ENCODE results near the gene NIM1K.

NIM1K gene

DNA sequence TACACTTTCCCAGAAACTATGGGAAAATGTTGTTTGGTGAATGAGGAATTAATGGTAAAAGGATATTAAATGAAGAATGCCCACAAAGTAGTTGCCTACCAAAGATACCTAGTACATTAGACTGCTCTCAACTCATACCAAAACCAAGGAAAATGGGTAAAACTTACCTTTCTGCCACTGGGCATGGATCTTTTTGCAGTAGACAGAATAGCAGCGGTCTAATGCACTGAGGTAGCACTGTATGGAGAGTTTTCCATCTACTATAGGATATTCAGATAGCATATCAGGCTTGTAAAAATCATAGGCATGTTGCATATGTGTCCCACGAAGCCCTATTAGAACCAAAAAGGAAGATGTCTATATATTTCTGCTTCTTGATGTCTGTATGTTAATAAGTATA, 104.8 kb downstream of the NIM1K start (continued):
- TF ChIP-seq PRDM10 (tag by site-specific recombination; IDR thresholded peaks at IDR 0.05), result no peak

DNA sequence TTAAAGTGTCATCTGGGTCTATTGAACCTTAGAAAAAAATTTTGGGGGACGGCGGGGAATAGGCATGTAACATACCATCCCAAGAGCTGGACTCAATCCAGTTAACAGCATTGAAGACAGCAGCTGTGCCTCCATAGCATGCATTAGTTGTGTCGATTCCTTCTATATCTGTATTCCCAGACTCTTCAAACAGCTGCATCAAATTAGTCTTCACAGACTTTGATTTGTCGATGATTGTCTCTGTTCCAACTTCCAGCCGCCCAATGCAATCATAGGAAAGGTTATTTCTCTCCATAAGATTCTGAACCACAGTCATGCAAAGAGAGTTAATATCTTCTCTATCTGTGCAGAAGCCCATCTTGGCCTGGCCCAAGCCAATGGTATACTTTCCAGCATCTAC, 106.4 kb downstream of the NIM1K start:
- TF ChIP-seq EGR2 (tag by site-specific recombination; IDR thresholded peaks at IDR 0.05; ENCODE audit: low read depth) (no peak), ZNF548 (tag by site-specific recombination; IDR thresholded peaks at IDR 0.05) (no peak), GLIS1 (tag by site-specific recombination; IDR thresholded peaks at IDR 0.05) (no peak), KLF7 (tag by site-specific recombination; IDR thresholded peaks at IDR 0.05; ENCODE audit: borderline replicate concordance) (no peak), ZNF292 (tag by site-specific recombination; IDR thresholded peaks at IDR 0.05; ENCODE audit: borderline replicate concordance, low read depth) (no peak), ZNF132 (tag by site-specific recombination; IDR thresholded peaks at IDR 0.05; ENCODE audit: borderline replicate concordance) (no peak), ZNF747 (tag by site-specific recombination; IDR thresholded peaks at IDR 0.05) (no peak), ZNF596 (tag by site-specific recombination; IDR thresholded peaks at IDR 0.05) (no peak)
- Histone ChIP-seq H3K36me3 (ENCODE audit: control insufficient read depth in 2 of 2, insufficient read depth in 1 of 2, low read length in 2 of 2) (peaks cover 45 to 79% of the 10 kb centered on the region in 2 experiments), H3K27ac (ENCODE audit: extremely low read depth, low read depth, low read length) (no peak overlapping the region), H3K4me1 (ENCODE audit: control insufficient read depth, insufficient read depth, low read length) (peaks cover 8% of the 10 kb centered on the region; the same call in 1 of the 2 replicates), H3K4me3 (ENCODE audit: low read depth, low read length) (no peak overlapping the region), H3K9me3 (ENCODE audit: control insufficient read depth, insufficient read depth, low read depth, low read length) (no peaks in the 10 kb centered on the region)
- ChIA-PET POLR2A (interaction anchor here (1.6 kb wide), 1 partner anchor 15 kb away, joined by 6 read pairs; the partner anchor contains the start of gene HMGCS1), CTCF (interaction anchor here (0.6 to 1.1 kb wide), 3 partner anchors 12 to 19 kb away, joined by 3 to 4 read pairs (median 4); no protein-coding TSS in a partner anchor)

GRCh38 chr5:43300112-43300511, 108.1 kb downstream of the NIM1K start:
- H3K9me3 ChIP-seq (ENCODE audit: control insufficient read depth, insufficient read depth, low read depth, low read length), result no peaks in the 10 kb centered on the region
- peaks cover 8% of the 10 kb centered on the region; the same call in 1 of the 2 replicates for H3K4me1 ChIP-seq (ENCODE audit: control insufficient read depth, insufficient read depth, low read length)
- H3K4me3 ChIP-seq (ENCODE audit: low read depth, low read length), result no peak overlapping the region
- no peak overlapping the region for H3K27ac ChIP-seq (ENCODE audit: extremely low read depth, low read depth, low read length)
- TF ChIP-seq, protein P1, sequence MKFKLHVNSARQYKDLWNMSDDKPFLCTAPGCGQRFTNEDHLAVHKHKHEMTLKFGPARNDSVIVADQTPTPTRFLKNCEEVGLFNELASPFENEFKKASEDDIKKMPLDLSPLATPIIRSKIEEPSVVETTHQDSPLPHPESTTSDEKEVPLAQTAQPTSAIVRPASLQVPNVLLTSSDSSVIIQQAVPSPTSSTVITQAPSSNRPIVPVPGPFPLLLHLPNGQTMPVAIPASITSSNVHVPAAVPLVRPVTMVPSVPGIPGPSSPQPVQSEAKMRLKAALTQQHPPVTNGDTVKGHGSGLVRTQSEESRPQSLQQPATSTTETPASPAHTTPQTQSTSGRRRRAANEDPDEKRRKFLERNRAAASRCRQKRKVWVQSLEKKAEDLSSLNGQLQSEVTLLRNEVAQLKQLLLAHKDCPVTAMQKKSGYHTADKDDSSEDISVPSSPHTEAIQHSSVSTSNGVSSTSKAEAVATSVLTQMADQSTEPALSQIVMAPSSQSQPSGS (tag by site-specific recombination; IDR thresholded peaks at IDR 0.05; ENCODE audit: low read depth), result peak; percentile 68
- TF ChIP-seq ZNF223 (tag by site-specific recombination; IDR thresholded peaks at IDR 0.05), result no peak
- ChIA-PET CTCF (interaction anchor here (0.7 to 1.4 kb wide), 3 partner anchors 12 to 195 kb away, joined by 3 read pairs; no protein-coding TSS in a partner anchor), POLR2A (interaction anchor here (0.7 to 3.3 kb wide), 3 partner anchors 13 to 179 kb away, joined by 4 to 16 read pairs (median 5); partner anchors contain the start of genes HMGCS1 and ZNF131)
- H3K36me3 ChIP-seq (ENCODE audit: control insufficient read depth in 2 of 2, insufficient read depth in 1 of 2, low read length in 2 of 2), result peaks cover 31 to 72% of the 10 kb centered on the region in 2 experiments

- CTCF ChIA-PET, result interaction anchor here (0.6 to 3.5 kb wide), 4 partner anchors 82 to 183 kb away, joined by 3 to 21 read pairs (median 5); partner anchors contain the start of gene TMEM267
- peaks cover 18 to 63% of the 10 kb centered on the region in 2 experiments for H3K36me3 ChIP-seq (ENCODE audit: control insufficient read depth in 2 of 2, insufficient read depth in 1 of 2, low read length in 2 of 2)
Measured at GRCh38 chr5:43301653-43302091, 109.6 kb downstream of the NIM1K start.

More at GRCh38 chr5:43301653-43302091, 109.6 kb downstream of the NIM1K start:
- H3K9me3 ChIP-seq (ENCODE audit: control insufficient read depth, insufficient read depth, low read depth, low read length), result no peaks in the 10 kb centered on the region
- no peak for TF ChIP-seq MYNN (tag by site-specific recombination; IDR thresholded peaks at IDR 0.05; ENCODE audit: borderline replicate concordance)
- peak; percentile 95 for TF ChIP-seq FEZF1 (tag by site-specific recombination; IDR thresholded peaks at IDR 0.05)
- no peak for TF ChIP-seq HOXD13 (CRISPR knock-in tag; IDR thresholded peaks at IDR 0.05; ENCODE audit: borderline replicate concordance)
- TF ChIP-seq GLI4 (tag by site-specific recombination; IDR thresholded peaks at IDR 0.05), result no peak
- TF ChIP-seq ZNF768 (tag by site-specific recombination; IDR thresholded peaks at IDR 0.05), result no peak
- H3K4me1 ChIP-seq (ENCODE audit: control insufficient read depth, insufficient read depth, low read length), result peaks cover 8% of the 10 kb centered on the region; the same call in 1 of the 2 replicates
- H3K27ac ChIP-seq (ENCODE audit: extremely low read depth, low read depth, low read length), result no peak overlapping the region
- POLR2A ChIA-PET, result interaction anchor here (3.3 kb wide), 1 partner anchor 12 kb away, joined by 16 read pairs; the partner anchor contains the start of gene HMGCS1
- H3K4me3 ChIP-seq (ENCODE audit: low read depth, low read length), result no peak overlapping the region
